Measurements from ENCODE around the gene RGS1.

RGS1 gene

GRCh38 chr1:192546596-192547190 lies 28.9 kb upstream of the RGS1 start:
- no peaks in the 10 kb centered on the region for H3K9me3 Mint-ChIP-seq
- no peaks in the 10 kb centered on the region for H3K27me3 Mint-ChIP-seq
- DNase-seq (no peak), ATAC-seq (no peak)
- no peak overlapping the region for H3K4me3 Mint-ChIP-seq
- H3K4me1 Mint-ChIP-seq, result peaks cover 63% of the 10 kb centered on the region
- no peak overlapping the region for H3K27ac Mint-ChIP-seq

- Mint-ChIP-seq H3K27ac (no peak overlapping the region), H3K27me3 (no peaks in the 10 kb centered on the region), H3K4me1 (peaks cover 64% of the 10 kb centered on the region), H3K4me3 (no peak overlapping the region), H3K9me3 (no peaks in the 10 kb centered on the region)
- DNase-seq, result no peak
- ATAC-seq, result no peak
These were observed 28.1 kb upstream of the RGS1 start for GRCh38 chr1:192547501-192547900.

GRCh38 chr1:192549937-192550336 lies 25.6 kb upstream of the RGS1 start:
- DNase-seq, result no peak
- no peak for ATAC-seq
- Mint-ChIP-seq H3K9me3 (no peaks in the 10 kb centered on the region), H3K27me3 (no peaks in the 10 kb centered on the region), H3K4me3 (peak overlapping the region in 1 of 2 donors; percentile 21), H3K27ac (no peak overlapping the region), H3K4me1 (peaks cover 55% of the 10 kb centered on the region)

GRCh38 chr1:192550922-192551534 lies 24.5 kb upstream of the RGS1 start:
- peaks cover 45% of the 10 kb centered on the region for H3K4me1 Mint-ChIP-seq
- peak overlapping the region; percentile 37 to 54 for H3K4me3 Mint-ChIP-seq
- H3K27ac Mint-ChIP-seq, result peak overlapping the region in 1 of 2 donors; percentile 80
- ATAC-seq (peak; percentile 90), DNase-seq (peak; percentile 38 to 49)
- H3K27me3 Mint-ChIP-seq, result no peaks in the 10 kb centered on the region
- no peaks in the 10 kb centered on the region for H3K9me3 Mint-ChIP-seq

GRCh38 chr1:192552760-192553191 lies 22.8 kb upstream of the RGS1 start:
- Mint-ChIP-seq H3K4me1 (peaks cover 38% of the 10 kb centered on the region), H3K27ac (no peak overlapping the region), H3K9me3 (no peaks in the 10 kb centered on the region), H3K4me3 (no peak overlapping the region), H3K27me3 (no peaks in the 10 kb centered on the region)
- DNase-seq, result no peak
- ATAC-seq, result no peak

- Mint-ChIP-seq H3K9me3 (no peaks in the 10 kb centered on the region), H3K27ac (no peak overlapping the region), H3K27me3 (no peaks in the 10 kb centered on the region), H3K4me1 (peaks cover 43% of the 10 kb centered on the region), H3K4me3 (no peak overlapping the region)
- ATAC-seq, result no peak
- DNase-seq, result no peak
These were observed 21.8 kb upstream of the RGS1 start for GRCh38 chr1:192553741-192554140.

GRCh38 chr1:192554904-192555303 lies 20.7 kb upstream of the RGS1 start:
- H3K4me3 Mint-ChIP-seq, result no peak overlapping the region
- H3K9me3 Mint-ChIP-seq, result no peaks in the 10 kb centered on the region
- H3K27me3 Mint-ChIP-seq, result no peaks in the 10 kb centered on the region
- DNase-seq (no peak), ATAC-seq (no peak)
- H3K4me1 Mint-ChIP-seq, result peaks cover 51% of the 10 kb centered on the region
- H3K27ac Mint-ChIP-seq, result no peak overlapping the region

GRCh38 chr1:192555399-192555798 lies 20.2 kb upstream of the RGS1 start:
- Mint-ChIP-seq H3K9me3 (no peaks in the 10 kb centered on the region), H3K27me3 (no peaks in the 10 kb centered on the region), H3K4me3 (no peak overlapping the region), H3K4me1 (peaks cover 47% of the 10 kb centered on the region), H3K27ac (no peak overlapping the region)
- no peak for DNase-seq
- no peak for ATAC-seq

- H3K4me3 Mint-ChIP-seq, result no peak overlapping the region
- peaks cover 38% of the 10 kb centered on the region for H3K4me1 Mint-ChIP-seq
- H3K27me3 Mint-ChIP-seq, result no peaks in the 10 kb centered on the region
- ATAC-seq (no peak), DNase-seq (no peak)
- H3K27ac Mint-ChIP-seq, result no peak overlapping the region
- no peaks in the 10 kb centered on the region for H3K9me3 Mint-ChIP-seq
These were observed 17.6 kb upstream of the RGS1 start for GRCh38 chr1:192557841-192558595.

- H3K27me3 Mint-ChIP-seq, result no peaks in the 10 kb centered on the region
- peaks cover 37% of the 10 kb centered on the region for H3K4me1 Mint-ChIP-seq
- no peaks in the 10 kb centered on the region for H3K9me3 Mint-ChIP-seq
- no peak overlapping the region for H3K4me3 Mint-ChIP-seq
- DNase-seq, result no peak
- H3K27ac Mint-ChIP-seq, result no peak overlapping the region
- no peak for ATAC-seq
These were observed 16.2 kb upstream of the RGS1 start for GRCh38 chr1:192559115-192560006.

GRCh38 chr1:192561301-192561700 lies 14.3 kb upstream of the RGS1 start:
- Mint-ChIP-seq H3K4me1 (peaks cover 54% of the 10 kb centered on the region), H3K9me3 (no peaks in the 10 kb centered on the region), H3K27me3 (no peaks in the 10 kb centered on the region), H3K27ac (no peak overlapping the region), H3K4me3 (no peak overlapping the region)
- DNase-seq, result no peak
- ATAC-seq, result no peak

GRCh38 chr1:192563129-192563528 lies 12.4 kb upstream of the RGS1 start:
- no peak overlapping the region for H3K27ac Mint-ChIP-seq
- DNase-seq (no peak), ATAC-seq (no peak)
- peaks cover 61% of the 10 kb centered on the region for H3K4me1 Mint-ChIP-seq
- H3K27me3 Mint-ChIP-seq, result no peaks in the 10 kb centered on the region
- peak overlapping the region in 1 of 2 donors; percentile 3 for H3K4me3 Mint-ChIP-seq
- H3K9me3 Mint-ChIP-seq, result no peaks in the 10 kb centered on the region

- Mint-ChIP-seq H3K4me3 (no peak overlapping the region), H3K27me3 (no peaks in the 10 kb centered on the region), H3K27ac (no peak overlapping the region), H3K4me1 (peaks cover 56% of the 10 kb centered on the region), H3K9me3 (no peaks in the 10 kb centered on the region)
- DNase-seq (no peak), ATAC-seq (no peak)
These were observed 11.5 kb upstream of the RGS1 start for GRCh38 chr1:192564099-192564498.

- Mint-ChIP-seq H3K27me3 (no peaks in the 10 kb centered on the region), H3K27ac (no peak overlapping the region), H3K4me3 (peak overlapping the region in 1 of 2 donors; percentile 50), H3K4me1 (peaks cover 48% of the 10 kb centered on the region), H3K9me3 (peaks cover 0 to 8% of the 10 kb centered on the region in 2 donors)
- ATAC-seq, result no peak
- no peak for DNase-seq
These were observed 9.6 kb upstream of the RGS1 start for GRCh38 chr1:192565946-192566345.

GRCh38 chr1:192566657-192567056 lies 8.9 kb upstream of the RGS1 start:
- Mint-ChIP-seq H3K27ac (no peak overlapping the region), H3K27me3 (no peaks in the 10 kb centered on the region), H3K4me1 (peaks cover 55% of the 10 kb centered on the region), H3K9me3 (peaks cover 0 to 8% of the 10 kb centered on the region in 2 donors), H3K4me3 (peak overlapping the region; percentile 5 to 6)
- ATAC-seq (peak; percentile 74), DNase-seq (no peak)
